Stimulated activated CD4-positive, alpha-beta T cell treated with anti-CD3 and anti-CD28 coated beads, Interleukin-4, amount 100 ng/mL, for 48 hours (primary cell): ENCODE results near the gene ARHGEF18.
"Not testable (repeated sequence)": the region's sequence is repeated elsewhere in the genome, so short reads cannot be mapped to it uniquely, and the experiment has no call there.

ENCODE experiments used
- DNase-seq, 2 donors: peaks; one replicate each; pipeline ENCODE4 v3.0.0-alpha.2; 2020; ENCODE audit warnings: low read depth in 2 of 2

The ARHGEF18 gene

DNA sequence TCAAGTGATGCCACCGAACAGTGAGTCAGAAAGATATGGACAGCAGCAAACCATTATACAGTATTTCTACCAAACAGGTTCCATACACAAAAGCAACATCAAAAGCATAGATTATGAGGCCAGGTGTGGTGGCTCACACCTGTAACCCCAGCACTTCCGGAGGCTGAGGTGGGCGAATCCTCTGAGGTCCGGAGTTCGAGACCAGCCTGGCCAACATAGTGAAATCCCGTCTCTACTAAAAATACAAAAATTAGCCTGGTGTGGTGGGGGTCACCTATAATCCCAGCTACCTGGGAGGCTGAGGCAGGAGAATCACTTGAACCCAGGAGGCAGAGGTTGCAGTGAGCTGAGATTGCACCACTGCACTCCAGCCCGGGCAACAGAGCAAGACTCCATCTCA, 1.7 kb upstream of the ARHGEF18 start:
- DNase-seq = not testable (repeated sequence)

DNA sequence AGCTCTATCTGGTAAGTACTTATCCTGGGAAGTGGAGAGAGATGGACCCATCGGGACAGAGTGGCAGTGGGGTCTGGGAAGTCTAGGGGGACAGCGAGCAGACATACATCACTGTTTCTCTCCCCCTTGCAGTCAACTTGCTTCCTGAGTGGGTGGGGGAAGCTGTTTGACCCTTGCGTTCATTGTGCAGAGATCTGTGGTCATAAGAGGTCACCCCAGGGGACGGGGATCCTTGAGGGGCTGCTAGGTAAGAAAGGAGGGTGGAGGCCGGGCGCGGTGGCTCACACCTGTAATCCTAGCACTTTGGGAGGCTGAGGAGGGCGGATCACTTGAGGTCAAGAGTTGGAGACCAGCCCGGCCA, 474 bp downstream of the ARHGEF18 start:
- DNase-seq = no peak

DNA sequence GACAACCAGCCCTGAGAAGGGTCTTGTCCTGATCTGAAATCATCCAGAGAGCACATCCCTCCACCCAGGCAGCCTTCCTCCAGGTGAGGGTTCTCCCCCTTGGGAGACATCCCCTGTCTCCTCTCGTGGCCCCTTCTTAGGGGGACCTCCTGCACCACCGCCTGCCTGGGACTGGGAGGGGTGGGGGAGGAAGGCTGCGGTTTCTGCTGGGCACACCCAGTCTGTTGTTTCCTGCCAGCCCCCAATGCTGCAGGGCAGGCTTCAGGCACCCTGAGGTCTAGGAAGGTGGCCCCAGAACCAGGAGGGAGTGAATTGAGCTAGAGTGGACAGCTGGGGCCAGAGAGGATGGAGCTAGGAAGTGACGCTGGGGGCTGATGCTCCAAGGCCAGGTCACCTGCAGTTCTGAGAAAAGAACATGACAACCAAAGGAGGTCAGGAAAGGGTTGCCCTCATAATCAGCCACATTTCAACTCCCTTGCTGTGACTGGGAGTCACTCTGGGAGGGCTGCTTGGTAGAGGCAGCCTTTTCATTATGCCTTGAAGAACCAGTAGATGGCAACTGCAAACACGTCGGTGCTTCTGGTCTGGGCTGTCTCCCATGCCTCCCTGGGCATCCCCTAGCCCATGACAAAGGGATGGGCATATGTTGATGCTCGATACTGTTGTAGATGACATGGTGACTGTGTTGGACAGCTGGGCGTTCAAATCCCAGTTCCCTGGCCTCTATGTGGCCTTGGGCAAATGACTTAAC, 1.4 kb downstream of the ARHGEF18 start:
- no peak for DNase-seq

DNA sequence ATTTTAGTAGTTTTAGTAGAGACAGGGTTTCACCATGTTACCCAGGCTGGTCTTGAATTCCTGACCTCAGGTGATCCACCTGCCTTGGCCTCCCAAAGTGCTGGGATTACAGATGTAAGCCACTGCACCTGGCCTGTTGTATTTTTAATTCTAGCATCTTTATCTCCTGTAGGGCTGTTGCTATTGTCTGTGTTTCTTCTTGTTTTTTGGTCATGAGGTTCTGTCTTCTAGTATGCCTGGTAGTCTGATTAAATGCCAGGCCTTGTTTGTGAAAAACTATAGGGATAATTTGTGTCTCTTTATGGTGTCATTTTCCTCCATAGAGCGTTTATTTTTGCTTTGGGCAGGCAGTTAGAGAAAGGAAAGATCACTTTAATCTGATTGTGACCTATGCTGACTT, 3.1 kb downstream of the ARHGEF18 start:
- no peak for DNase-seq

DNA sequence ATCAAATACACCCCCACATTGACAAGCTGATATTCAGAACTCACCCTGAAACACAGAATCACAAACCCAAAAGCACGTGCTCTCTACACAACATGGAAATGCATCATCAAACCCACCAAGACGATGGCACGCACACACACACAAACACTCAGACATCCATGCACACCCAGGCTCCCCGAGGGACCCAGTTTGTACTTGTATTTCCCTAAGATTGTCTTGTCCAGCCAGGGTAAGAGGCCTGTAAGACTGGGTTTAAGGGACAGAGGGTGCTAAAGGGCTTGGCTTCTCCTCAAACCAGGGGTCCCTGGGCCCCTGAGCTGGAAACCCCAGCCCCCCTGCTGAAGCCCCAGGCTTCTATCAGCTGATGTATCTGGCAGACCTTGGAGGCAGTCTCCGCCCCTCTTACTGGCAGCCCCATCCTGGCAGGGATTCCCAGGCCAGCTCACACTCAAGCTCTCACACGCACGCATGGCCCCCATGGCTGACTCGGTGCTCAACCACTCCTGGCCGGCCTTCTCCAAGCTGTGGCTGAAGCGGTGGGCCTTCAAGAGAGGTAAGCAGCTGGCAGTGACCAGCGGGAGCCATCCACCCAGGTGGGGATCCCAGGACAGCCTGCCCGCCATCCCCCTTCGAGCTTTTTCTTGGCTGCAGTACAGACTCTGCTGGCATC, 6.5 kb downstream of the ARHGEF18 start:
- DNase-seq = no peak

DNA sequence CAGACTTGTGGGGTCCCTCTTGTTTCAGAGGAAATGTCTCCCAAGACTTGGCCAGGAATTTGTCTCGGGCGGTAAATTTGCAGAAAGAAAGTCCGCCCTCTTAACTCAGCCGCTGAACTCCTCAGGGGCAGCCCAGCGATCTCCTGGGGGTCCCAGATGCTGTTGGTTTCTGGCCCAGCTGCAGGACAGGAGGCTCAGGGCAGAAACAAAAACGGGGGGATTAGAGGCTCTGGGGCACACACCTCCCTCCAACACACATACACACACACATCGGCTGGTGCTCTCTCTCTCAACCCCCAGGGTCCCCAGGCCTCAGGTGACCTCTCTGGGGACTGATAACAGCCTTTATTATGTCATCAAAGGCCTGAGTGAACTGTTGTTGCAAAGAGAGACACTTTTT, 7.1 kb downstream of the ARHGEF18 start:
- DNase-seq = no peak

DNA sequence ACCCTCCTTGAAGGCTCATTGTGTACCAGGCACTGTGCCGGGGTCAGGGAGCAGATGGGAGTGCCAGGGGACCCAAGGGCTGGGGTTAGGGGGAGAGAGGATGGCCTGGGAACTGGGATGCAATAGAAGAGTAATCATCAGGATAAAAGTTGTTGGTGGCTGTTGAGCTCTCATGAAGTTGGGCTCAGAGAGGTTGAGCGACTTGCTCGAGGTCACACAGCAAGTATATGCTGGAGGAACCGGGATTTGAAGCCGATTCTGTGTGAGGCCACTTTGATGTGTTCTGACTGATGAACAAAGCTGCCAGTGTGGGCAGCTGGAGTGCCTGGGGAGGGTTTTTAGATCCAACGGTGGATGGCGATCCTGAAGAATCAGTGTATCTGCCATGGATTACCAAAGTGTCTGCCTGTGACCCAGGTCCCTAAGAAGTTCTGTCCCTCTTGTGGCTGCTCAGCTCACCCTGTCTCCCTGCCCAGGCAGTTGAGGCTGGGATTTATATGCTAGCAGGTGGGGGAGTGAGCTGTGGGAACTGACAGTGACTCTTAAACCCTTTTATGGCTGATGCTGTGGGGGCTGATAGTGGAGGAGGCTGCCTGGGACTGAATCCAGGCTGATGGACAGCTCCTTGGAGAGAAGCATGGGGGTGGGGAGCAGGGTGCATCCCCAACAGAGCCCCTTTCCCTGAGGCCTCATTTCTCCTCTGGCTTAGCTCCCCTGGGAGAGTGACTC, 8.3 kb downstream of the ARHGEF18 start:
- DNase-seq = no peak

DNA sequence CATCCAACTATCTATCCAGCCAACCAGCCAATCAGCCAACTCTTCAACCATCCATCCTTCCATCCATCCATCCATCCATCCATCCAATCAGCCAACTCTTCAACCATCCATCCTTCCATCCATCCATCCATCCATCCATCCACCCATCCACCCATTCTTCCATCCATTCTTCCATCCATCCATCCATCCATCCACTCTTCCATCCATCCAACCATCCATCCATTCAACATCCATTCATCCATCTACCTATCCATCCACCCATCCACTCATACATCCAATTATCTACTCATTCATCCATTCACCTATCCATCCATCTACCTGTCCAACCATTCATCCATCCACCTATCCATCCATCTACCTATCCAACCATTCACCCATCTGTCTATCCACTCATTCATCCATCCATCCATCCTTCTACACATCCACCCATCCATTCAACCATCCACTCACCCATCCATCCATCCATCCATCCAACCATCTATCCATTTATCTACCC, 9.4 kb downstream of the ARHGEF18 start:
- no peak for DNase-seq

DNA sequence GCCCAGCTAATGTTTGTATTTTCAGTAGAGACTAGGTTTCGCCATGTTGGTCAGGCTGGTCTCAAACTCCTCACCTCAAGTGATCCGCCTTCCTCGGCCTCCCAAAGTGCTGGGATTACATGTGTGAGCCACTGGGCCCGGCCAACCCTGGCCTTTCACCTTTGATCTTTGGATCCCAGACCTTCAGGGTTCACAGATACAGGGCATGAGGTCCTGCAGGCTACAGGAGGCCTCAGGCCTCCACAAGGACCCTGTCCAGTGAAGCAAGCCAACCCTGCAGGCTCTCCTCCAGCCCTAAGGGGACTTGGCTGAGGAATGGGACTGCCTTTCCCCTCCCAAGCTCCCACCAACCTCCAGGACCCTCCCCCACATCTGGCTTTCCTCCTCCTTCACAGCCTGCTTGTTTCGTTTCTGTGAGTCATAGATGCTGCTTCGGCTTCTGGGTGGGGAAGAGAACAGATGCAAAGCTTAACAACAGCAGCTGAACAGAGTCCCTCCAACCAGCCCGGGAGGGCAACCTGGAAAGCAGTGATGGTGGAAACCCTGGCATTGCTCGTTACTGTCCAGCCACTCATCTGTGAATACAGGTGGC, 11.8 kb downstream of the ARHGEF18 start:
- DNase-seq = no peak

DNA sequence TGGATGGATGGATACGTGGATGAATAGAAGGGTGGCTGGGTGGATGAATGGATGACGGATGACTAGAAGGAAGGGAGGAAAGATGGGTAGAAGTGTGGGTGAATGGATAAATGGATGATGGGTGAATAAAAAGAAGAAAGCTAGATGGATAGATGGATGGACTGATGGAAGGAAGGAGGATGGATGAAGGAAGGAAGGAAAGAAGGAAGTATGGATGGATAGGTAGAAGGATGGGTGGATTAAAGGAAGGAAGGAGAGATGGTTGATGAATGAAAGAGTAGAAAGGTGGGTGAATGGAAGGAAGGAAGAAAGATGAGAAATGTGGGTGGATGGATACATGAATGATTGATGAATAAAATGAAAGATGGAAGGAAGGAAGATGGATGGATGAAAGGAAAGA, 14.5 kb downstream of the ARHGEF18 start:
- no peak for DNase-seq

DNA sequence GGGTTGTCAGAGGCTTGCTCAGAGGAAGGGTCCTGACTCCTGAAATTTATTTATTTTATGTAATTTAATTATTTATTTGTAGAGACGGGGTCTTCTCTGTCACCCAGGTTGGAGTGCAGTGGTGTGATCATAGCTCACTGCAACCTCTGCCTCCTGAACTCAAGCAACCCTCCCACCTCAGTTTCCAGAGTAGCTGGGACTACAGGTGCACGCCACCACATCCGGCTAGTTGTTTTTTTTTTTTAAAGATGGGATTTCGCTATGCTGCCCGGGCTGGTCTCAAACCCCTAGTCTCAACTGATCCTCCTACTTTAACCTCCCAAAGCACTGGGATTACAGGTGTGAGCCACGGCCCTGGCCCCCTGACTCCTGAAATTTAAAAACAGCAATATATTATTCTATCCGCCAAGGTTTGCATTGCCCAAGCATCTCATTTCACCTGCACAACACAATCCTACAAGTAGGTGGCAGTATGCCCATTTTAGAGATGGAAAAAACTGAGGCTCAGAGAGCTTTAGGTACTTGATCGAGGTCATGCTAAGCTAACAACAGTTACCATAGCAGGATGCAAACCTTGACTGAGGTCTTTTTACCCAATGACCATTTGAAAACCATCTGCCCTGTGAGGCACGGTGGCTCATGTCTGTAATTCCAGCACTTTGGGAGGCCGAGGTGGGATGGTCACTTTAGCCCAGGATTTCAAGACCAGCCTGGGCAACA, 18.1 kb downstream of the ARHGEF18 start:
- DNase-seq = no peak

DNA sequence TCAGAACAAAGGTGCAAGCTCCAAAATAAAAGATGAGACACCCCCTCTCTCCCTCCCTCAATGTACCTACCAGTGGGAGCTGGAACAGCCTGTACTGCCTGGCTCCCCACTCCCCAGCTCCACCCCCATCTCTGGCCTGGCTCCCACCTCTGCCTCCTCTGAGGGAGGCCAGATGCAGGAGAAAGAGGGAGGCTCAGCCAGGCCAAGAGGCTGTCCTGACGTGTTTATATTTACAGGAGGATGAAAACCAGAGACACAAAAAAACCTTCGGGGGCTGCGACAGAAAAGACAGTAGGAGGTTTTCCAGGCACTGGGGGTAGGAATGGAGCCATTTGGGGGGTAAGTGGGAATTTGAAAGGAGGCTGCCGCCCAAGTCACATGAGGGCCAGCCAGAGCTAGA, 19.7 kb downstream of the ARHGEF18 start:
- no peak for DNase-seq

DNA sequence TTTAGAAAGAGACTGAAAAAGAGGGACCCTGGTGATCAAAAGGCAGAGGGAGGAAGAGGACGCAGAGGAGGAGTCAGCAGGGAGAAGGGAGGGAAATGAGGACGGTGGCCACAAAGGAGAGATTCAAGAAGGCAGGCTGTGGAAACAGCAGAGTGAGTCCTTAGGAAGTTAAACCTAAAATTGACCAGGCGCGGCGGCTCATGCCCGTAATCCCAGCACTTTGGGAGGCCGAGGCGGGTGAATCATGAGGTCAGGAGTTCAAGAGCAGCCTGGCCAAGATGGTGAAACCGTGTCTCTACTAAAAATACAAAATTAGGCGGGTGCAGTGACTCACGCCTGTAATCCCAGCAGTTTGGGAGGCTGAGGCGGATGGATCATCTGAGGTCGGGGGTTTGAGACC, 20.1 kb downstream of the ARHGEF18 start:
- not testable (repeated sequence) for DNase-seq

DNA sequence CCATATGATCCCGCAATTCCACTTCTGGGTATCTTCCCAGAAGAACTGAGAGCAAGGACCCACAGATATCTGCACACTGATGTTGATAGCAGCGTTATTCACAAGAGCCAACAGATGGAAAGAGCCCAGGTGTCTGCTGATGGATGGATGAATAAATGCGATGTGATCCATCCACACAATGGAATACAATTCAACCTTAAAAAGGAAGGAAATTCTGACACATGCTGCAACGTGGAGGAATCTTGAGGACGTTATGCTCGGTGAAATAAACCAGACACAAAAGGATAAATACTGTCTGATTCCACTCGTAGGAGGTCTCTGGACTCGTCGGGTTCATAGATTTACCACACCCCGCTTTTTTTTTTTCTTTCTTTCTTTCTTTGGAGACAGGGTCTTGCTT, 21.8 kb downstream of the ARHGEF18 start:
- no peak for DNase-seq

DNA sequence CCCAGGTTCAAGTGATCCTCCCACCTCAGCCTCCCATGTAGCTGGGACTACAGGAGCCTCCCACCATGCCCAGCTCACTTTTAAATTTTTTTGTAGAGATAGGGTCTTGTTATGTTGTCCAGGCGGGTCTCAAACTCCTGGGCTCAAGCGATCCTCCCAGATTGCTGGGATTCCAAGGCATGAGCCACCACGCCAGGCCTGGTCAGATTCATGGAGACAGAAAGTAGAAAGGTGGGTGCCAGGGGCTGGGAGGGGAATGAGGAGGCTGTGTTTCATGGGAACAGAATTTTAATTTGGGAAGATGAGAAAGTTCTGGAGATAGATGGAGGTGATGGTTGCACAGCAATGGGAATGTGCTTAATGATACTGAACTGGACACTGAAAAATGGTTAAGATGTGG, 22.3 kb downstream of the ARHGEF18 start:
- DNase-seq = no peak

DNA sequence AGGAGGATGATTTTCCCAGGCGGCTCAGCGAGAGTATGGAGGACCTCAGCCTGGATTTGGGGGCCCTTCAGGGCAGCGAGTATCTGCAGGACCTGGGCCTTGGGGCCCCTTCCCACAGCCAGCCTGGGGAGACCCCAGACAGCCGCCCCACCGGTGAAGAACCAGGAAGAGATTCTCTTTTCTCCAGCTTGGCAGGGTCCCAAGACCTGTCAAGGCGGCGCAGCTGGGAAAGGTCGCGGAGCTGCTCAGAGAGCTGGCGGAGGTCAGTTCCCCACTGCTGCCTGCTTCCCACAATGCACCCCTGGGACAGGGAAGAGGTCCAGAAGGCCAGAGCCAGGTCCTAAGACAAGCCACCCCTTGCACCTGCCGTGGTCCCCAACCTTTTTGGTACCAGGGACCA, 24.1 kb downstream of the ARHGEF18 start:
- no peak for DNase-seq

DNA sequence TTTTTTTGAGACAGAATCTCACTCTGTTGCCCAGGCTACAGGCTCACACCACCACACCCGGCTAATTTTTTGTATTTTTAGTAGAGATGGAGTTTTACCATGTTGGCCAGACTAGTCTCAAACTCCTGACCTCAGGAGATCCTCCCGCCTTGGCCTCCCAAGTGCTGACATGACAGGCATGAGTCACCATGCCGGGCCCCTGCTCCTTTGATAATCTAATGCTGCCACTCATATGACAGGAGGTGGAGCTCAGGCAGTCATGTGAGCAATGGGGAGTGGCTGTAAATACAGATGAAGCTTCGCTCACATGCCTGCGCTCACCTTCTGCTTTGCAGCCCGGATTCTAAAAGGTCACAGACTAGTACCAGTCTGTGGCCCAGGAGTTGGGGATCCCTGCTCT, 25.1 kb downstream of the ARHGEF18 start:
- no peak for DNase-seq

DNA sequence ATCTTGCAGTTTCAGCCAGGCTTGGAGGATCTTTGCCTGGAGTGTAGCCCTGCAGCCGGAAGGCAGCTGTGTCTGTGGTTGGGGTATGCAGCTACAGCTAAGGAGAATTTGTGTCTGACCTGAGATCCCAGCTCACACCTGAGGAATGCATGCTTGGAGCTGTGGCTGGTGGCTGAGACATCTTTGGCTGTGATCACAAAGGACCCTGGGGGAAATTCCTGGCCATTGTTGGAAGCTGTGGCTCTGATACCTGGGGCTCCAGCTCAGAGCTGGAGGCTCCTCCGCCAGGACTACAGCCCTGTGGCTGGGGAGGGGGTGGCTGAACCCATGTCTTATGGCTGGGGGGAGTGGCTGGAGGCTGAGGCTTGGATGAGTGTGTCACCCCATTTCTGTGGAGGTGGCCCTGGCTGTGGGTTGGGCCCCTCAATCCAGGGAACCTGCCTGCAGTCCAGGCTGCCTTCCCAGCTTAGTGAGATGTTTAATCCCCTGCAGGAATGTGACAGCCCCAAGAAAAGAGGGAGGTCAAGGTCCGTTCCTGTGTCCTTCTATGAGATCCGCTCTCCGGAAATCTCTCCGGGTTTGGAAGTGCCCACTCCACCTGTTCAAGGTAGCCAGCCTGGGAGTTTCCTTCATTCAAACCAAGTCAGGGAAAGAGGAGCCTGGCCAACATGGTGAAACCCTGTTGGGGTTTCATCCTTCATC, 27.6 kb downstream of the ARHGEF18 start:
- DNase-seq = no peak

DNA sequence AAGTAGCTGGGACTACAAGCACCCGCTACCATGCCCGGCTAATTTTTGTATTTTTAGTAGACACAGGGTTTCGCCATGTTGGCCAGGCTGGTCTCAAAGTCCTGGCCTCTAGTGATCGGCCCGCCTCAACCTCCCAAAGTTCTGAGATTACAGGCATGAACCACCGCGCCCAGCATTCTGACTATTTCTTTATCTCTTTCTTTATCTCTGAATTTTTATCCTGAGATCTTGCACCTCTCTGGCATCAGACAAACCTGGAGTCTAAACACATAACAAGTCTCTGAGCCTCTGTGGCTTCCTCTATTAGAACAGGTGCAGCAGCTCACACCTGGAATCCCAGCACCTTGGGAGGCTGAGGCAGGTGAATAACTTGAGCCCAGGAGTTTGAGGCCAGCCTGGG, 28.5 kb downstream of the ARHGEF18 start:
- no peak for DNase-seq

DNA sequence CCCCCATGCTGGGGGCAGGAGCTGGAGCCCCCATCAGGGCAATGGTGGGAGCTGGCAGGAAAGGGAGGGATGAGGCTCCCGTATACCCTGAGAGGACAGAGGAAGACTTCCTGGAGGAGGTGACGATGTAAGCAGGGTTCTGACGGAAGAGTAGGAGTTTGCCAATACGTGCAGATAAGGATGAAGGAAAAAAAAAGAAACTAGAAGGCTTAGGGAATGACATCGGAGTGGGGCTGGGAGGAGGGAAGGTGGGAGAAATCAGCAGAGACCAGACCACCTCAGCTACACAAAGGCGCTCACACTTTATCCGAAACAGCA, 32.3 kb downstream of the ARHGEF18 start:
- no peak for DNase-seq

DNA sequence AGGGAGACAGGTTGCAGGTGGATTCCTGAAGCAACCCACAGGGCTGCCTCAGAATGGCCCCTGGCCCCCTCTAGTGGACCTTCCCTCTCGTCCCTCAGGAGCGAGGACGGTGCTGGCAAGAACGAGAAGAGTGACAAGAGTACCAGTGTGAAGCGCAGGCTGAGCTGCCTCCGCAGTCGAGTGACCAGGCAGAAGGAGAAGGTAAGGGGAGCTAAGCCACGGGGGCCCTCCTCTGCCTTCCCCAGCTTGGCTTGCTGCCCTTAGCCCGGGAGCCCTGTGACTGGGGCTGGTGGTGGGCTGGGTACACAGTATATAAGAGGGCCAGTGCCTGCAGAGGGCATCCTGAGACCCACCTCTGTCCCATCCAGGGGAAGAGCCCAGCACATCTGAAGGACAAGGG, 34.0 kb downstream of the ARHGEF18 start:
- DNase-seq = no peak
